HCT116 (cell line): ENCODE data around the gene GAB2.

Experiments used
- CEBPB ChIP-seq: IDR thresholded peaks from 2 replicates; pipeline ENCODE4 v1.6.1; 2012; ENCODE audit warnings: low read depth
- CTCF ChIP-seq, 3 experiments: fragments of 200-600 bp in 1 of 3; sonication (generic) in 1 of 3; IDR thresholded peaks in 2 of 3; conservative IDR thresholded peaks in 1 of 3; 2 replicates each; pipeline ENCODE4 v1.5.1; 2012 to 2017; ENCODE audit warnings: low read depth in 2 of 3, low read length in 2 of 3, antibody characterized with exemption in 1 of 3, borderline replicate concordance in 1 of 3, control low read depth in 1 of 3, mild to moderate bottlenecking in 1 of 3, mixed read lengths in 1 of 3, mixed run types in 1 of 3, moderate library complexity in 1 of 3; ENCODE audit not compliant: insufficient read depth in 1 of 3
- EZH2 ChIP-seq: fragments of 200-600 bp; sonication (generic); IDR thresholded peaks from 2 replicates; pipeline ENCODE4 v1.6.1; 2017; ENCODE audit warnings: antibody characterized with exemption, mixed run types
- FOSL1 ChIP-seq: IDR thresholded peaks from 2 replicates; pipeline ENCODE4 v1.6.1; 2012; ENCODE audit warnings: low read depth
- POLR2A ChIP-seq: IDR thresholded peaks from 2 replicates; pipeline ENCODE4 v1.7.0; 2011; ENCODE audit warnings: borderline replicate concordance; ENCODE audit not compliant: insufficient read depth, insufficient read length; ENCODE audit errors: extremely low read depth
- SP1 ChIP-seq: IDR thresholded peaks from 2 replicates; pipeline ENCODE4 v1.6.1; 2012; ENCODE audit warnings: low read depth

DNA sequence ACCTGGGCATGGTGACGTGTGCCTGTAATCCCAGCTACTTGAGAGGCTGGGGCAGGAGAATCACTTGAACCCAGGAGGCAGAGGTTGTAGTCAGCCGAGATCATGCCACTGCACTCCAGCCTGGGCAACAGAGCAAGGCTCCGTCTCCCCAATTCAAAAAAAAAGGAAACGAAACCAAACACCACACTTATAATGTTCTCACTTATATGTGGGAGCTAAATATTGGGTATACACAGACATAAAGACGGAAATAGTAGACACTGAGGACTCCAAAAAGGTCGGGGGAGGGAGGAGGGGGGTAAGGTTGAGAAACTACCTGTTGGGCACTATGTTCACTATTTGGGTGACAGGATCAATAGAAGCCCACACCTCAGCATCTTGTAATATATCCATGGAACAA lies 94.3 kb downstream of the GAB2 start:
- TF ChIP-seq POLR2A (no peak), CEBPB (no peak), CTCF (IDR thresholded peaks at IDR 0.05 in 2 of 3, conservative IDR thresholded peaks at IDR 0.05 in 1 of 3; ENCODE audit: borderline replicate concordance in 1 of 3, insufficient read depth in 1 of 3, low read depth in 2 of 3, low read length in 2 of 3) (no peak), SP1 (no peak), FOSL1 (no peak), EZH2 (no peak)
